Stimulated activated CD8-positive, alpha-beta memory T cell treated with anti-CD3 and anti-CD28 coated beads, Interleukin-2, amount 100 ng/mL, for 1 hour (primary cell): ENCODE measurements around the gene IGBP1.
"Not testable (repeated sequence)": the region's sequence is repeated elsewhere in the genome, so short reads cannot be mapped to it uniquely, and the experiment has no call there.

Experiments used
- DNase-seq, 2 donors: peaks; one replicate each; pipeline ENCODE4 v3.0.0-alpha.2; 2020; ENCODE audit warnings: low read depth in 2 of 2

The IGBP1 gene

DNA sequence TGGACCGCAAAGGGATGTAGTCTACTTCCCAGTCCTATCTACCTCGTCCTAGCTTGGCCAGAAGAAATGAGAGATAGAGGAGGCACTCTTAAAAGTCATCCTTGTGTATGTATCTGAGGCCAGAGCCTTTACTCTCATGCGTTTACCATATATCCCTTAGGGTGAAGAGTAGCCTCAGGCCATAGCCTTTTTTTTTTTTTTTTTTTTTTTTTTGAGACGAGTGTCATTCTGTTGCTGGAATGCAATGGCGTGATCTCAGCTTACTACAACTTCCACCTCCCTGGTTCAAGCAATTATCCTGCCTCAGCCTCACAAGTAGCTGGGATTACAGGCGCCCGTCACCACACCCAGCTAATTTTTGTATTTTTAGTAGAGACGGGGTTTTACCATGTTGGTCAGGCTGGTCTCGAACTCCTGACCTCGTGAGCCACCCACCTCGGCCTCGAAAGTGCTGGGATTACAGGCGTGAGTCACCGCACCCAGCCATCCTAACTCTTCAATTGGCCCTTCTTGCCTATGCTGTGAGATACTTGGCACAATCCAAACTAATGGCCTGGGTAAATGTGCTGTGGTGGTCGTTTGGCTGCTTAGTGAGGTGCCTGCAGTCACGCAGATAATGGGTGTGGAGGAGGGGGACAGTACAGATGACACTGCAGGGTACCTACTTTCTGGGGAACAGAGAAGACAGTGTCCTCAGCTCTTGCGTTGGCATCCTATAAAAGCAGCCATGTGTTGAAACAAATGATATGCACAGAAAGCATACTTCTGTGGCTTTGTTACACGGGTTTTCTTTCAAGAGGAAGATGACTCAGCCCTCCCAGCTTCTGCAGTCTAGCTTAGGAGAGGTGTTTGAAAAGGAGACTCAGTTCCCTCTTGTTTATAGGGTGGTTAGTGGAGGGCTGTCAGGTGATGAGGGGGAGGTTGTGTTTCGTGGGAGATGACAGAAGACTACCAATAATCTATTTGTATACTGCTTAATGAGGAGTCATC lies 33.6 kb downstream of the IGBP1 start:
- no peak for DNase-seq

GRCh38 chrX:70168238-70169188 lies 35.3 kb downstream of the IGBP1 start:
- DNase-seq, result no peak

DNA sequence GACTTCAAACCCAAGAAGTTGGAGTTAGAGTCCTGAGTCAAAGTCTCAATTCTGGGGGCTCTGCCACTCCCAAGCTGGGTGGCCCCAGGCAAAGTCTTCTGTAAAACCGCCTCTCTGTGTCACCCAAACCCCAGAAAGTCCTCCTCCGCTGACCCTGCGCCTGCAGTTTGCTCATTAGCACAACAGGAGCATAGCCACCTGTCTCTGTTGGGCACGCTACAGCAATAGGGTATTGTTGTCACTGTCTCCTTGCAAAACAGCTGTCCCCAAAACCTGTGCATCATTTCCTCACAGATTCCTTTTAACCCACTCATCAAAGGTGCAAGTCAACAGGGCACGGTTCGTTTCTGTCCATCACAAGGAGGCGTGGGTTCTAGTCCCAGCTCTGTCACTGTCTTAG lies 36.0 kb downstream of the IGBP1 start:
- DNase-seq, result no peak

DNA sequence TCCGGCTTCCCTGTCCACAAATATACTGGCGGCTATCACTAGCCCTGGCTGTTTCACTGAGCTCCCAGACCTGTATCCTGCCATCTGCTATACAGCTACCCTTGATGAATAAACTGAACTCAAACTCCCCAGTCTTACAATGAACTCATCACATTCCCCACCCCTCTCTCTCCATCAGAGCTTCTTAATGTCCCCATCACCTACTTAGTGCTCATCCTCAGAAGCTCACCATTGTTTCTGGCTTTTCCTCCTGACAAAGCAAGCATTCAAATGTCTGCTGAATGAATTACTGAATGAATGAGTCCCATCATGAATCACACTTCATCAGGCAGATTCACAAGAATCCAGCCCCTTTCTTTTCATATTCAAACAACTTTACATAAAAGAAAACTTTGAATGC lies 38.4 kb downstream of the IGBP1 start:
- DNase-seq, result no peak

DNA sequence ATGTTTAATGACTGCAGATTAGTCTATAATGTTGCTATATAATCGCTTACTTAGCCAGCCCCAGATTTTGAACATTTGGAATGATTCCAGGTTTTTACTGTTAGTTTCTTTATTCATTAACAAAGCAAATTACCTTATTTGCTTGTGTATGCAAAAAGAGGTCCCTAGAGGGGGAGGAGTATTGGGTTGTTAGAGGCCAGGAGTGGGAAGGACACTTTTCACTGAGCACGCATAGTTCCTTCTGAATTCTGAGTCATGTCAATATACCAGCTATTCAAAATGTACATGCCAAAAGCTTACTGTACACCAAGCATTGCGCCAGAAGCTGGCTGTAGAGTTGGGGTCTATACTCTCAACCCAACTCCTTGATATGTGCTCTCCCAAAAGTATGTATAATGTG lies 39.0 kb downstream of the IGBP1 start:
- DNase-seq, result no peak

DNA sequence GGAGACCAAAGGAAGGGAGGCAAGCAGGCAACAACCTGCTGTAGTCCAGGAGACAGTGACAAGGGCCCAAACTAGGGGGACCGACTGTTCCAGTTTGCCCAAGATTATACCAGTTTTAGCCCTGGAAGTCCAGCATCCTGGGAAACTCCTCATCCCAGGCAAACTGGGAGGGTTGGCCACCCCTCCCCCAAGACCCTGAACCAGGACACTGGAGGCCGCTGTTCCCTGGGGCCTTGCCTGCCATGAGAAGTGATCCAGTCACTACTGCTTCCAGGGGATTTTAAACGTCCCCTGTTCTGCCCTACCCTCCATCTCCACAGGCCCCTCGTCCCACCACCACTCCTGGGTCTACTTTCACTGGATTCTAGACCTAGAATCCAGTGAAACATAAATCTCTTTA lies 39.7 kb downstream of the IGBP1 start:
- DNase-seq, result no peak

DNA sequence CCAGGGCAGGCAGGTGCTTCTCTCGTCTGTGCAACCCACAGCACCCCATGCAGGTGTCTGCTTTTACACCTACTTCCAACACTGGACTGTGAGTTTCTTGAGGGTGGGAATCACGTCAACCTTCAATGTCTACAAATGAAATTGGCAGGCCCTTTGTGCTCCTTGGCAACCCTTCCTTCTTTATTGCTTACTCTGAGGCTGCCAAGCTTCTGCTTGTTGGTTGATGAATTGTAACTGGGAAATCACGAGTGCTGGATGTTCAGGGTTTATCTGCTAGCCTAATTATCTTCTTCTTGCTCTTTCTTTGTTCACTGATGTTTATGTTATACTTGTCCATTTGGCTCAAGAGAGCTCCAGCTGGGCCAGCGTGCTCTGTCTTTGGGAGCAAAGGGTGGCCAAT lies 41.5 kb downstream of the IGBP1 start:
- DNase-seq, result no peak

DNA sequence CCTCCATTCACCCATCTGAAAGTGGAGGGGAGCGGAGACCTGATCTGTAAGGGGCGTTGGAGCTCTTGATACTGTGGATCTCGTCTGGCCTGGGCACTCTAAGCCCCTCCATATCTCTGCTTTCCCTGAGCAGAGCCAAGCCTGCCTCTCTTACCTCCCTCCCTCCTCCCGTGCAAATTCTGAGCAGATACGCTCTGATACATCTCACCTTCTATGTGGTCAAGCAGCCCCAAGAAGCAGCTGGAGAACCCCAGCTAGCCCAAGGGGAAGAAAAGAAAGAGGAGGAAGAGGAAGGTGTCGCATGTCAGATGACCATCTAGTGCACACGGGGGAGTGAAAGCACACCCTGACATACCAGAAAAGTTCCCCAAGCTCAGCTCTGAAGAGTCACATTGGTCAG lies 42.1 kb downstream of the IGBP1 start:
- DNase-seq, result no peak

- no peak for DNase-seq
Measured at GRCh38 chrX:70176938-70177533, 43.8 kb downstream of the IGBP1 start, which contains the start of gene DGAT2L6. DGAT2L6 (plus strand) TSS chrX:70177483; CDS start chrX:70177583, 100 bp downstream.

- DNase-seq, result no peak
Measured at GRCh38 chrX:70183091-70183490, 49.8 kb downstream of the IGBP1 start.

GRCh38 chrX:70190225-70190624 lies 57.0 kb downstream of the IGBP1 start:
- no peak for DNase-seq

GRCh38 chrX:70196961-70197720 lies 63.9 kb downstream of the IGBP1 start:
- DNase-seq, result peak; percentile 26 to 33

DNA sequence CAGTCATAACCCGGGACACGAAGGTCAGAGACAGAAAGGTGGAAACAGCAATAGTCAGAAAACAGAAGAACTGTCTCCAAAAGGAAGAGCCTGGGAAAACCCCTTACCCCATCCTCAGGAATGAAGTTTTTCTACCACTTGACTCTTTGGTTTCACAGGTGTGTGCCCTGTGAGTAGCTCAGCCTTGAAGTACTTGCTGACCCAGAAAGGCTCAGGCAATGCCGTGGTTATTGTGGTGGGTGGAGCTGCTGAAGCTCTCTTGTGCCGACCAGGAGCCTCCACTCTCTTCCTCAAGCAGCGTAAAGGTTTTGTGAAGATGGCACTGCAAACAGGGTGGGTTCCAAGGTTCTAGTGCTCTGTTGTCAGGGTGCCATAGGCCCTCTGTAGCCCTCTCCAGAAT lies 68.5 kb downstream of the IGBP1 start:
- no peak for DNase-seq

DNA sequence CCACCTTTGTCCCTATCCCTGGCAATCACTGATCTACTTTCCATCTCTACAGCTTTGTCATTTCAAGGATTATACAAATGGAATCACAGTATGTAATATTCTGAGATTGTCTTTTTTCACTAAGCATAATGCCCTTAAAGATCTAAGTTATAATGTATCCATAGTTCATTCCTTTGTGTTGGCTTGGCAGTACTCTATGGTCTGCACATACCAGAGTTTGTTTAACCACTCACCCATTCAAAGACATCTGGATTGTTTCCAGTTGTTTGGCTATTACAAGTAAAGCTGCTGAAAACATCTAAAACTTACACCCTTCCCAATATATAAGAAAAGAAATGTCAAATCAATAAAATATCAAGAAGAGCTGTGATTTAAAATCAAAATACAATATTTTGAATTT lies 75.2 kb downstream of the IGBP1 start:
- no peak for DNase-seq

GRCh38 chrX:70209570-70209969 lies 76.3 kb downstream of the IGBP1 start:
- not testable (repeated sequence) for DNase-seq
